ENCODE measurements around the gene OR1C1. TPM values are rescaled to one million over a fixed set of nuclear protein-coding genes. Genes with fewer than 3 reads are reported as not detected.
"Not testable (repeated sequence)": the region's sequence is repeated elsewhere in the genome, so short reads cannot be mapped to it uniquely, and the experiment has no call there.

The OR1C1 gene
- total RNA-seq, 6 experiments from 2014 or later = not detected

GRCh38 chr1:247747616-247748015 lies 12.7 kb downstream of the OR1C1 start:
- Mint-ChIP-seq H3K36me3 (ENCODE audit: low read depth) (no peaks in the 10 kb centered on the region), H3K27ac (peak overlapping the region; percentile 67; the same call in 1 of the 2 replicates), H3K27me3 (ENCODE audit: insufficient read depth) (no peaks in the 10 kb centered on the region), H3K4me1 (ENCODE audit: low read depth) (peaks cover 28% of the 10 kb centered on the region; the same call in 1 of the 2 replicates), H3K9me3 (peaks cover 37% of the 10 kb centered on the region), H3K4me3 (no peak overlapping the region)
- peak; percentile 16 for DNase-seq
- TF ChIP-seq CTCF (IDR thresholded peaks at IDR 0.05) = no peak

GRCh38 chr1:247746391-247746935 lies 13.9 kb downstream of the OR1C1 start:
- H3K4me3 Mint-ChIP-seq = no peak overlapping the region
- no peak overlapping the region; the same call in 1 of the 2 replicates for H3K27ac Mint-ChIP-seq
- no peaks in the 10 kb centered on the region for H3K27me3 Mint-ChIP-seq (ENCODE audit: insufficient read depth)
- H3K4me1 Mint-ChIP-seq (ENCODE audit: low read depth) = peaks cover 36% of the 10 kb centered on the region; the same call in 1 of the 2 replicates
- H3K36me3 Mint-ChIP-seq (ENCODE audit: low read depth) = no peaks in the 10 kb centered on the region
- DNase-seq = no peak
- TF ChIP-seq CTCF (IDR thresholded peaks at IDR 0.05) = no peak
- H3K9me3 Mint-ChIP-seq = peaks cover 33% of the 10 kb centered on the region

GRCh38 chr1:247742215-247742760 lies 18.1 kb downstream of the OR1C1 start:
- Mint-ChIP-seq H3K27ac (peak overlapping the region; percentile 33; the same call in 1 of the 2 replicates), H3K4me3 (peak overlapping the region; percentile 16; the same call in 1 of the 2 replicates), H3K4me1 (ENCODE audit: low read depth) (peaks cover 52% of the 10 kb centered on the region; the same call in 1 of the 2 replicates), H3K9me3 (peaks cover 40% of the 10 kb centered on the region)
- not testable (repeated sequence) for H3K27me3 Mint-ChIP-seq (ENCODE audit: insufficient read depth); H3K36me3 Mint-ChIP-seq (ENCODE audit: low read depth)
- peak; percentile 39 for DNase-seq

- Mint-ChIP-seq H3K27me3 (ENCODE audit: insufficient read depth) (no peaks in the 10 kb centered on the region), H3K9me3 (peaks cover 40% of the 10 kb centered on the region), H3K36me3 (ENCODE audit: low read depth) (0 out of 2 replicates have a peak, but pooled peaks cover 5% of the 10 kb centered on the region), H3K4me3 (peak overlapping the region; percentile 16; the same call in 1 of the 2 replicates), H3K4me1 (ENCODE audit: low read depth) (peaks cover 46% of the 10 kb centered on the region; the same call in 1 of the 2 replicates), H3K27ac (peak overlapping the region; percentile 68; the same call in 1 of the 2 replicates)
- DNase-seq = no peak
- no peak for TF ChIP-seq CTCF (IDR thresholded peaks at IDR 0.05)
These were observed 18.6 kb downstream of the OR1C1 start for GRCh38 chr1:247741756-247742155.

- peaks cover 44% of the 10 kb centered on the region for H3K9me3 Mint-ChIP-seq
- TF ChIP-seq CTCF (IDR thresholded peaks at IDR 0.05) = no peak
- no peak overlapping the region; the same call in 1 of the 2 replicates for H3K27ac Mint-ChIP-seq
- H3K27me3 Mint-ChIP-seq (ENCODE audit: insufficient read depth) = no peaks in the 10 kb centered on the region
- peaks cover 36% of the 10 kb centered on the region; the same call in 1 of the 2 replicates for H3K4me1 Mint-ChIP-seq (ENCODE audit: low read depth)
- no peak for DNase-seq
- H3K4me3 Mint-ChIP-seq = no peak overlapping the region
- 0 out of 2 replicates have a peak, but pooled peaks cover 5% of the 10 kb centered on the region for H3K36me3 Mint-ChIP-seq (ENCODE audit: low read depth)
These were observed 19.6 kb downstream of the OR1C1 start for GRCh38 chr1:247740721-247741120.

- TF ChIP-seq CTCF (IDR thresholded peaks at IDR 0.05) = no peak
- Mint-ChIP-seq H3K9me3 (peaks cover 42% of the 10 kb centered on the region), H3K4me3 (peak within 1 kb of the TSS; percentile 1; the same call in 1 of the 2 replicates), H3K36me3 (ENCODE audit: low read depth) (0 out of 2 replicates have a peak, but pooled peaks cover 5% of the 10 kb centered on the region), H3K27ac (peak within 1 kb of the TSS; percentile 45; the same call in 1 of the 2 replicates), H3K27me3 (ENCODE audit: insufficient read depth) (no peaks in the 10 kb centered on the region), H3K4me1 (ENCODE audit: low read depth) (peaks cover 39% of the 10 kb centered on the region; the same call in 1 of the 2 replicates)
- DNase-seq = no peak
These were observed 22.0 kb downstream of the OR1C1 start, which contains the start of gene OR14K1 for GRCh38 chr1:247738315-247738714. Gene OR14K1, plus strand, starts transcription at chr1:247738615. Its CDS starts 0 bp downstream, at chr1:247738615.
